HG02642 (cell line): ENCODE data around the gene USP25.

Experiments
- ATAC-seq: cut with Tn5 transposase; IDR thresholded peaks from one replicate; pipeline ENCODE4 v1.9.1; 2021; ENCODE audit warnings: mild to moderate bottlenecking; ENCODE audit not compliant: unreplicated experiment, poor library complexity

Gene USP25

DNA sequence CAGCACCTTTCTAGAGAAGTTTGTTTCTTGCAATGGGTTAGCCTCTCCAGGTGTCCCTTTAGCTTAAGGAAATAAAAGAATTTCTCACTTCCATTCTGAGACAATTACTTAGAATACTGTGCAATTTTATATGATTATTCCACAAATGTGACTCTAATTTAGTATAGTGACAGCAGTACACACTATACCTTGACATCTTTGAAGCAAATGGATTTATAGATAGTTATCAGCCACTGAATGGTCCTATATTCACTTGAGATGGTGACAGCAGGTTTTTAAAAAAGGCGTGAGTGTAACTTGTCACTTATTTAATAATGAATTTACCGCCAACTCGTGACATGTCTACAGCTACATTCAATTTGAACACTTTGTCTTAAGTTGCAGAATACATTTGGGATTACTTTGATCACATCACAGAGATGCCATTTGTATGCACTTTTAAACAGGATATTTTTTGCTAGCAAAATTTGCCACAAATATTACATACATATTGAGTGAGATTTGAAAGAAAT lies 71.6 kb downstream of the USP25 start:
- ATAC-seq: no peak

DNA sequence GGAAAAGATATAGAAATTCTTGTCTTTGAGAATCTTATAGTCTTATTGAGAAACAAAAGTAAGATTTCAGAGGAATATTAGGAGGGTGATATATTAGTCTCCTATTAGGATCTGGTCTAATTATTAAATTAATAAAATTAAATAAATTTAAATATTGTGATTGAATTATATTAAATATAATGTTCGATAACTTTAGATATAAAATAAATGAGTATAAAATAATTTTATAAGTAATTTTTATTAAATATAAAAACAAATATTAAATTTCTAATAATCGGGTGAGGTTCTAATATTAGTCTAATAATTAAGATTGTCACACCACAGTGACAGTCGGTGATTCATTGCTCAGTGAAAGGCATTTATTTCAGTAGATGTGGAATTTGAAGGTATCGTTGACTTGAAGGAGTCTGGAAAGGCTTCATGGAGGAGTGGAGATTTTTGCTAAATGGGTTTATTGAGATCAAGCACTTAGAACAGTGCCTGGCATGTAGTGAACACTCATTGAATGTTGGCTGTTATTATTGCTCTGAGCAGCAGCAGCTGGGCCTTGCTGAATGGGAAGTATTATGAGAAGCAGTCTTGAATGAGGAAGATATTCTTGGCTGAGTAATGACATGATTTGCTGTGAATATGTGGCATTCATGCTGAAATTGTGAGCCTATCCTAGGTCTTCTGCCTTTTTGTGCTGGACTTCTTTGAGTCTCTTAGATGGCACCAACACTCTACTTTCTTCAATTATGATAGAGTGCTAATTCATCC lies 74.6 kb downstream of the USP25 start:
- no peak for ATAC-seq

- ATAC-seq: no peak
Observed at GRCh38 chr21:15809065-15809464, 79.3 kb downstream of the USP25 start.

DNA sequence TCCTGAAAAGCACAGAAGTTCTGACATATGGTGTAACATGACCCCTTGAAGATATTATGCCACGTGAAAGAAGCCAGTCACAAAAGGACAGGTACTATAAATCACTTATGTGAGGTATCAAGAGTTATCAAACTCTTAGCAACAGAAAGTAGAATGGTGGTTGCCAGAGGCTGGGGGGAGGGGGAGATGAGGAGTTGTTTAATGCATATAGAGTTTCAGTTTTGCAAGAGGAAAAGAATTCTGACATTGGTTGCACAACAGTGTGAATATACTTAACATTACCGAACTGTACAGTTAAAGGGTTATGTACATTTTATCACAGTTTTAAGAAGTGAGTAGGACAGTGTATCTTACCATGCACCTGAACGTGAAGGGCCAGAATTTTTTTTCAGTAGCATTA lies 80.0 kb downstream of the USP25 start:
- ATAC-seq: no peak

DNA sequence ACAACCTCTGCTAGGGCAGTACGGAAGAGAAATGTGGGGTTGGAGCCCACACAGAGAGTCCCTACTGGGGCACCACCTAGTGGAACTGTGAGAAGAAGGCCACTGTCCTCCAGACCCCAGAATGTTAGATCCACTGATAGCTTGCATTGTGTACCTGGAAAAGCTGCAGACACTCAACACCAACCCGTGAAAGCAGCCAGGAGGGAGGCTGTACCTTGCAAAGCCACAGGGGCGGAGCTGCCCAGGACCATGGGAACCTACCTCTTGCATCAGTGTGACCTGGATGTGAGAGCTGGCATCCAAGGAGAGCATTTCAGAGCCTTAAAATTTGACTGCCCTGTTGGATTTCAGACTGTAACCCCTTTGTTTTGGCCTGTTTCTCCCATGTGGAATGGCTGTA lies 85.5 kb downstream of the USP25 start:
- no peak for ATAC-seq

- no peak for ATAC-seq
Observed at GRCh38 chr21:15820327-15820726, 90.5 kb downstream of the USP25 start.

- ATAC-seq: no peak
Observed at GRCh38 chr21:15820852-15821379, 91.1 kb downstream of the USP25 start.

DNA sequence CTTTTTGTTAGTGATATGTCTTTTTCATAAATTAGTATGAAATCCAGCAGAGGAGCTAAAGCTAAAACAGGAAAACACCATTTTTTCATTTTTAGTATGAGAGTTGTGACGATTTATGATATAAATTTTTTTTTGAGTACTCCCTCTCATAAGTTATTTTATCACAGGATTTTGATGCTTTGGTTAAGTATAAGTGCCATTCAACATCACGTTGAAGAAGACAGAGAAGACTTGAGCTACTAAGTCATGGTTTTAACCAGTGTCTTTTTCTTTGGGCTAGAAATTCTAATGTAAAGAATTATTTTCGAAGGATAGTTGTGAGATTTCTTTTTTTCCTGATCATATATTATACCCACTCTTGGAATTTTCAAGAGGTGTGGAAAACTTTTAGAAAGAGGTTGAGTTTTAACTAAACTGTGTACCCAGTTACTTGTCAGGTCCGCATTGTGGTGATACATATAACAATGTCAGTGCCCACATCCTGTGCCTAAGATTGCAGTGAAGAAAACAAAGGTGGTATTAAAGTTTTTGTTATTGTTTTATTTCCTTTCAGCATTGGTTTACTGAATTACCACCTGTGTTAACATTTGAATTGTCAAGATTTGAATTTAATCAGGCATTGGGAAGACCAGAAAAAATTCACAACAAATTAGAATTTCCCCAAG lies 93.8 kb downstream of the USP25 start:
- no peak for ATAC-seq

- ATAC-seq: no peak
Observed at GRCh38 chr21:15825700-15826099, 95.9 kb downstream of the USP25 start.

DNA sequence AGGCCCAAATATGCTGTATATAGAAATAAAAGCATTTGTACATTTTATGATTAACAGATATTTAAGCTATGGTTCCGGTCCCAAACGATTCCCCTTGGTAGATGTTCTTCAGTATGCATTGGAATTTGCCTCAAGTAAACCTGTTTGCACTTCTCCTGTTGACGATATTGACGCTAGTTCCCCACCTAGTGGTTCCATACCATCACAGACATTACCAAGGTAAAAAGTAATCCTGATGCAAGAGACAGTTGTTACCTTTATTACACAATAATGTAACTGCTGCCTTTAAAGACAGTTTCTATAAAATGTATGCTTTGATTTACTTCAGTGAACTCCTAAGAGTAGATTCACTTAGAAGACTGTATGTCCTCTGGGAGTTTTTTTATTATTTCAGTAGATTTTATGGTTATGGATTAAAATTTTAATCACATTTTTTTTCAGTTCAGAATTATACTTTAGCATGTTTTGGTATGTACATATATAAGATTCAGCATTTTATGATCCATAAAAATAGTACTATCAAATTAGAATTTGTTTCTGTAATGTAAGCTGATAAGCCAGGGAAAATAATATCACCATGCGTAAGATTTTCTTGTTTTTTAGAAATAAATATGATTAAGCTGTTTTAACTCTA lies 96.5 kb downstream of the USP25 start:
- ATAC-seq: no peak

DNA sequence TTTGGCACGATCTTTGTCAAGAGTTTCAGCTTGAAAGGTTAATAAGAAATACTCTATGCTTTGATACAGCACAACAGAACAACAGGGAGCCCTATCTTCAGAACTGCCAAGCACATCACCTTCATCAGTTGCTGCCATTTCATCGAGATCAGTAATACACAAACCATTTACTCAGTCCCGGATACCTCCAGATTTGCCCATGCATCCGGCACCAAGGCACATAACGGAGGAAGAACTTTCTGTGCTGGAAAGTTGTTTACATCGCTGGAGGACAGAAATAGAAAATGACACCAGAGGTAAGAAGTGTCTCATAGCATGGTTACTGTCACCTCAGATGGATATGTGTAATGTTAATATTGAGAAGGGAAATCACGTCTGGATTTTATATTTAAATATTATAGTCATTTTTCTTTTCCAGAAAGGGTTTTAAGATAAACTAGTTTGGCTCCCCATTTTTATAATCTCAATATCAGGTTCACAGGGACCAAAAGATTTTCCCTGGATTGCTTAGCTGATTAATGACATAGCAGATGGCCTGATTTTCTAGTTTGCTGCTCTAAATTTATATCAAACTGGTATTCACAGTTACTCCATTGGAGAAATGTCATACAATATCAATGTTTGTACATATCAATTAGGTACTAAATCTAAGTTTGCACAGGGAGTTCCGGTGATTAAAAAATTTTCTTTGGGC lies 97.3 kb downstream of the USP25 start:
- ATAC-seq: no peak

GRCh38 chr21:15831497-15831896 lies 101.7 kb downstream of the USP25 start:
- no peak for ATAC-seq

DNA sequence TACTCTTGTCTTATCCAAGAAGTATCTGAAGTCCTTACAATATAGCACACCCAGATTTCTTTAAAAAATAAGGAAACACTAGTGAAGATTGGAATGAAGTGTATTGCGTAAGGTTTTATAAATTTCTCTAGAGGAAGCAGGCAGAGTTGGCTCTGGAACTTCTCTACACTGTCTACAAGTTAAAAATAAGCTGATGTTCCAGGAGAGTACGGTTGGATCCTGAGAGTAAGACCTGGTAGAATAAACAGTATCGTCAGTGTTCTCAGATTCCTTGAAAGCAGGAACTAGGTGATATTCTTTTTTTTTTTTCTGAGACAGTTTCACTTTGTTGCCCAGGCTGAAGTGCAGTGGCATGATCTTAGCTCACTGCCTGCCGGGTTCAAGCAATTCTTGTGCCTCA lies 107.9 kb downstream of the USP25 start:
- no peak for ATAC-seq

DNA sequence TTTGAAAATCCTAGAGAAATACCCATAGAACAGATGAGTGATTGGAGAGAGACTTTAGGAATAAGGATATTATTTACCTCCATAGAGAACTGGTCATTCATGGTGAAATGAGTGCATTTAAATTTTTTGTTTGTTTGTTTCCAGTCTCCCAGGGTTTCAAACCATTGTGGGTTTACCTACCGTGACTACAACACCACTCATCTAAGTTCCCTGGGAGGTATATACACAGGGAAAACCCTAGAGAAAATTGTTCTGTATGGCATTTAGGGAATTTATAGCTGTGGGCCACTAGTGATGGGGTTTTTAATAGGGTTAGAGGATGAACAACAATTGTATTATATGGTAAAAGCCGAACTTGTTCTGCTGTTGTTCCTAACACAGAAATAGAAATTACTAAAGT lies 109.2 kb downstream of the USP25 start:
- no peak for ATAC-seq

DNA sequence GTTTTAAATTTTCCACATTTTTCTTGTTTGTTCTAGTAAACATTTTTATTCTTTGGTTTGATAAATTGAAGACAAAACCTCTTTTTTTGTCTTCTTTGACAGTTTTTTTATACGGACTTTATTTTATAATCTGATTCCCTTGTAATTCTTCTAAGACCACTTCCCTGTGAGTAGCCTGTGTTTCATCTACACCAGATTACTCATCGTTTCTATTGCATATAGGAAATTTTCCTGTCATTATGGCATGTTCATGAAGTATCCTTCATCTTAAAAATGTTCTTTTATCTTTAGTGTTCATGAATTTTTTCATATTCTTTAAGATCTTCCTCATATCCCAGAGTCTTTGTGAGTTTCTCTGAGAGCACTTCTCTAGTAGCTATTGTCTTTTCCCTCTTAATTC lies 109.8 kb downstream of the USP25 start:
- no peak for ATAC-seq

DNA sequence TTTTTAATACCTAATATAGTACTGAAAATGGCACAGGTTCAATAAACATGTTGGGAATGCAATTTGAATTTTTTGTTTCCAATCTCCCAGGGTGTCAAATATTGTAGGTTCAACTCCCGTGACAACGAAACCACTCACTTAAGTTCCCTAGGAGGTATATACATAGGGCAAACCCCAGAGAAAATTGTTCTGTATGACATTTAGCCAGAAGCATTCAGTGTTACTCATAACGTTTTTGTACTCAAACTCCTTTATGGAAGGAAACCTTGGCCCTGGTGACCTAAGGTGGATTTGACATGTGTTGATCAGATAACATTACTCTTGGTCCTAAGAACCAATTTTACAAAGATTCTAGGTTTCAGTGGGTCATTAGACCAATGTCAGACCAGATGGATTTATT lies 110.6 kb downstream of the USP25 start:
- no peak for ATAC-seq

GRCh38 chr21:15841856-15842564 lies 112.2 kb downstream of the USP25 start:
- ATAC-seq: no peak

GRCh38 chr21:15842565-15842880 lies 112.7 kb downstream of the USP25 start:
- no peak for ATAC-seq

DNA sequence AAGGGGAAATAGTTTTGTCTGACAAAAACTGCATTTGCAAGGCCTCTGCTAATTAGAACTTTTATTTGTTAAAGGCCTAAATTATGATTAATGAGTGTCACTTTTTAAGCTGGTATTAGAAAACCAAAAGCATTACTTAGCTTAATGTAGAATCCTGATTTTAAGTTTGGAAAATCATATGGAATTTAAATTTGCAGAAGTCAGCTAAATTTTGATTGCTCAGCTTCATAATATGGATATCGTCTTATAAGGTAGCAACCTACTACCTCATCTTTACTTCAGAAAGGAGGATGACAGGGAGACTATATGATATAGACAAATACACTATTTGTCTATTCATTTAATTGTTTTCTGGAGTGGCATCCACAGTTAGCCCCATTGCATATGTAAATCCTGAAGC lies 114.0 kb downstream of the USP25 start:
- ATAC-seq: no peak
